ENCODE measurements around the gene LAMTOR2.

LAMTOR2 gene

DNA sequence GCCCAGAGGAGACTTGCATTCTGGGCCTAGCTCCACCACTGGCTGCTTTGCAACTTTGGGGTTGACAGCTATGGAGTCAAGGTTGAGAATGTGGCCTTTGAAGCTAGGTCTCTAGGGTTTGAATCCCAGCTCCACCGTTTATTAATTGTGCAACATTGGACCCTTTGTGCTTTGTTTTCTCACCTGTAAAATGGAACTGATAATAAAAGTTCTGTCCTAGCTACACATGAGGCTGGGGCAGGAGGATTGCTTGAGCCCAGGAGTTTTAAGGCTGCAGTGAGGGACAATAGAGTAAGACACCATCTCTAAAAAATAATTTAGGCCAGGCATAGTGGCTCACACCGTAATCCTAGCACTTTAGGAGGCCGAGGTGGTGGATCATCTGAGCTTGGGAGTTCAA, 44.7 kb downstream of the LAMTOR2 start:
- DNase-seq (ENCODE audit: low spot score): no peak

- no peak for DNase-seq (ENCODE audit: low spot score)
Measured at GRCh38 chr1:156100205-156100995, 45.8 kb downstream of the LAMTOR2 start.

DNA sequence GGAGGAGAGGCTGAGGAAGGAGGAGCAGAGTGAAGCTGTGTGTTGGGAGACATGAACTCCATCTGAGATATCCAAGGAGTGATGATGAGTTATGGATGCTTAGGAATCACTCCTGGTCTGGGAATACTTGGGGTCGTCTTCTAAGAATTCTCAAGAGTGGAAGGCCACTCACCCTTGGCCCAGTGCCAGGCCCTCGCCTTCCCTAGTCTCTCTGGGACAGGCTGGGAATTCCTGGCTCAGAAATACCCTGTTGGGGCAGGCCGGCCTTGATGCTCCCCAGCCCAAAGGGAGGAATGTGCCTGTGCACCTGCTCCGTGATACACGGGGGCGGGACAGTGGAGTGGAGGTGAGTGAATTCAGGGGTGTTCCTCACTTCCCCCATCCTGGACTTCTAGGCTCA, 47.3 kb downstream of the LAMTOR2 start:
- no peak for DNase-seq (ENCODE audit: low spot score)

GRCh38 chr1:156102633-156103511, 48.3 kb downstream of the LAMTOR2 start:
- DNase-seq (ENCODE audit: low spot score): no peak

DNA sequence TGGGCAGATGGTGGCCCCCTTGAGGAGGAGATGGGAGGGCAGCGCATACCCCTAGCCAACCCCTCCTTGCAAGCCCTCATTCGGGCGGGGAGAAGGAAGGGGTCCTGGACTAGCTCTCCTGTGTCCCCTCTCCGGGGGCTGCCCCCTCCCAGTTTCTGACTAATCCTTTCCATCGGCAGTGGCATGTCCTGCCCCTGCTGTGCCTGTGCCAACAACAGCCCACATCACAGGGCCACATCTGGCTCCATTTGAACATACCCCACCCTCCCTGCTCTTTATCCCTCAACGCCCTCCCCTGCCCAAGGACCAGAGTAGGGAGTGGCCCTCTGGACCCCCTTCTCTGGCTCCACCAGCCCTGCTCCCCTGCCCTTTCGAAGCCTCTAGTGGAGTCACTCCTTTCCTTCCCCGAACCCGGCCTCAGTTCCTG, 49.0 kb downstream of the LAMTOR2 start:
- DNase-seq (ENCODE audit: low spot score): no peak

DNA sequence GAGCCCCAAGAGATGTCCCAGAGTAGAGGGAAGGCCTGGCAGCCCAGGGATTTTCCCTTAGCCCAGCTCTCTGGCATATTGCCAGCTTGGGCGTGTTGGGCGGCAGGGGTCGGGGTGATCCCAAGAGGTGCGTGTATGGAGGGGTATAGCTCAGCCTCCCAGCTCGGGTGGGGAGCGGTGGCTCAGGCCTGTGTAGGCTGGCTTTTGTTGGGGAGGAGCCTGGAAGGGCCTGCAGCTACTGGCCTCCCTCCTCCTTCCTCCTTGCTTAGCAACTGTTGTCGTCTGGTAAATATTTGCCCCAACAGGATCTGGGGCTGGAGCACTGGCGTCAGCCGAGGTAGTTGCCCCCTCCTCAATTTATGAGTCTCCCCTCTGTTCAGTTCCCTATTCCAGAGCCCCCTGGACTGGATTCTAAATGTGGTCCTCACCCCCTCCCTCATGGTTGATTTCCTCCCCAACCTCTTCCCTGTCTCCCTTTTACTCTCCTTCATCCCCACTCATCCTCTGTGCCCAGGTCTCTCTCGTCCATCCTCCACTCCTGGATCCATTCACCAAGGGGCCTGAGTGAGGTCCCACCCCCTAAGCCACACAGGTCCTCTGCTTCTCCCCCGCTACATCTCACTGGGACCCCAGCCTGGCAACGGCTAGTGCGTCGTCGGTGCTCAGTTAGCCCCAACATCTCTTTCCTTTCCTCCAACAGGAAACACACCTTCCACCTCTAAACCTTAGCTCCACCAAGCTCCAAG, 49.7 kb downstream of the LAMTOR2 start:
- no peak for DNase-seq (ENCODE audit: low spot score)

DNA sequence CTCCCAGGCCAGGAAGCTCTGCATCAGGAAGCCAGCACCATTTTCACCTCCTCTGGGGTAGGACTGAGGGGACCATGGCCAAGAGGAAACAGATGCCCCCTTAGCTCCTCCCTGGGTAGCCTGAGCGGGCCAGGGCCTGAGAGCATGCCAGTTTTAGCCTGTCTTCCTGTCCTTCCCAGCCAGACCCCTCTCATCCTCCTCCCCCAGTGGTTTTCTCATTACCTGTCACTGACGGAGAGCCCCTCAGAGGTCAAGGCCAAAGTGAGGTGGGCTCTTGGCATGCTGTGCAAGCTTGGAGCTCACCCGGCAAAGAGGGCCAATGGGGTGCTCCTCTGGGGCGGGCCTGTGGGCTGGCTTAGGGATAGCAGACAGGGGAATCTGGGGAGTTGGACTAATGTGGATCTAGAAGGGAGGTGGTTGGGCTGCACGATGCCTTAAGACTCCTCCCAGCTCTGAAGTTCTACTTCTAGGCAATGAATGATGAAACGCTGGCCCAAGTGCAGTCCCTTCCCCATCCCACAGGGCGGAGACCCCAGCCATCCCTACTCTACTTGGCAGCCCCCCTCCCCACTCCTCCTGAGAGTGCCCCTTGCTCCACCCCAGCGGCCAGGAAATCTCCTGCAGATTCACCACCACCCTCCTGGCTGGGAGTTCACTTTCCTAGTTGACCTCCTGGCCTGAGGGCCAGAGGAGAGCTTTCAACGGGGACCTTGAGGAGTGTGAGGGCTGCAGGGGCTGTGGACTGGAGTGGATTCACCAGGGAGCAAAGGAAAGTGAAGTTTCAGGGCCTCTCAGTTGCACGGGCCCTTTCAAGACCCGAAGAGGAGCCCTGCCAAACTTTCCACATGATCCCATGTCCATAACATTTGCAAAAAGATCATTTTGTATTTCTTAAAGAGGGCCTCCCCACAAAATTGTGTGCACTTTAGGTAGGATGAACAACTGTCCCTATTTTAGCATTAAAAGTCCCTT, 50.6 kb downstream of the LAMTOR2 start:
- no peak for DNase-seq (ENCODE audit: low spot score)

DNA sequence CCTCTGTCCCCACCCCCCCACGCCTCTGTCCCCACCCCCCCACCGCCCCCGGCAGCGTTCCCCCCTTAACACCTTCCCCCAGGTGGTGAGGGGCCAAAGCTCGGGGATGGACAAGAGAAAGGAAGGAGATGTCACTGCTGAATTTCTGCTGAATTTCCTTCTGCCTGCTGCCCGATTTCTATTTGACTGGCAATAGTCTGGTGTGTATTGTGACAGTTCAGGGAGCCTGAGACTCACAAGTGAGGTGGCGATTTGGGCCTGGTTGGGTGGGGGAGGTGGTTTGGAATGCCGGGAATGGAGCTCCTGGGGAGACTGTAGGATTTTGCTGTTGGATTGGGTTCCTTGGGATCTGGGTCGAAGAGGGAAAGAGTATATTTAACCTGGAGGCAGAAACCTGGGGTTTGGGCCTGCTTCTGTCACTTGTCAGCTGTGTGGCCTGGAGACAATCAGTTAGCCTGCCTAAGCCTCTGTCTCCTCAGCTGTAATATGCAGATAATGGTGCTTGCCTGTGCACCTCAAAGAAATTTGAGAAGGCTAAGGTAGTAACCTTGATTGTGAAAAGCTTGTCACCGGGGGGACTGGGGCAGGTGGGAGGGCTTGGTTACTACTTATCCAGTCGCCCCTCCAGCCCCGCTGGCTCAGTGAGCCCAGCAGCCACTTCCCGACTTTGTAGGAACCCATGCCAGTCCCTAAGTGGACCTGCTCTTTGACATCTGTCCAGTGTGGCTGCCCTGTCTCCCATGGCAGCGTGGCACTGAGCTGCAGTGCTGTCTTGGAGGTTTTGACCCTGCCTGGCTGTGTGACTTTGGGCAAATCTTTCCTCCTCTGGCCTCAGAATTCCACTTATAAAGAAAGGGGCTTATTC, 52.3 kb downstream of the LAMTOR2 start:
- no peak for DNase-seq (ENCODE audit: low spot score)

GRCh38 chr1:156108057-156108456, 53.5 kb downstream of the LAMTOR2 start:
- no peak for DNase-seq (ENCODE audit: low spot score)
